NCI-H510A treated with DMSO at 0.1 percent for 48 hours (cell line): ENCODE data around the gene ATAD3A.

Experiments
- DNase-seq: peaks from one replicate; lab custom pipeline; 2025; lab: John Stamatoyannopoulos, UW

ATAD3A gene

GRCh38 chr1:1539310-1540089 is 27.5 kb downstream of the ATAD3A start:
- peak; percentile 35 for DNase-seq

- DNase-seq, result peak; percentile 93
These were observed 28.3 kb downstream of the ATAD3A start, which contains the start of gene TMEM240 for GRCh38 chr1:1540090-1540817. Gene TMEM240, minus strand, starts transcription at chr1:1540624. Its CDS starts 278 bp downstream, at chr1:1540346.

- no peak for DNase-seq
These were observed 29.1 kb downstream of the ATAD3A start for GRCh38 chr1:1540818-1541628.

- peak; percentile 41 for DNase-seq
These were observed 30.2 kb downstream of the ATAD3A start for GRCh38 chr1:1541956-1542765.

- no peak for DNase-seq
These were observed 31.1 kb downstream of the ATAD3A start for GRCh38 chr1:1542766-1543705.

- DNase-seq, result no peak
These were observed 31.7 kb downstream of the ATAD3A start for GRCh38 chr1:1543706-1544099.

- DNase-seq, result no peak
These were observed 32.6 kb downstream of the ATAD3A start for GRCh38 chr1:1544544-1544943.

GRCh38 chr1:1545946-1546737 is 34.2 kb downstream of the ATAD3A start:
- no peak for DNase-seq

- DNase-seq, result no peak
These were observed 35.0 kb downstream of the ATAD3A start for GRCh38 chr1:1547011-1547410.

- no peak for DNase-seq
These were observed 35.5 kb downstream of the ATAD3A start for GRCh38 chr1:1547476-1547875.

GRCh38 chr1:1548591-1548990 is 36.6 kb downstream of the ATAD3A start:
- DNase-seq, result no peak

GRCh38 chr1:1550087-1550486 is 38.1 kb downstream of the ATAD3A start:
- DNase-seq, result no peak

GRCh38 chr1:1550591-1551432 is 38.9 kb downstream of the ATAD3A start:
- DNase-seq, result no peak

GRCh38 chr1:1551524-1552262 is 39.7 kb downstream of the ATAD3A start:
- no peak for DNase-seq

- DNase-seq, result no peak
These were observed 40.3 kb downstream of the ATAD3A start for GRCh38 chr1:1552263-1552639.

- no peak for DNase-seq
These were observed 42.0 kb downstream of the ATAD3A start for GRCh38 chr1:1553821-1554494.

GRCh38 chr1:1554550-1554925 is 42.6 kb downstream of the ATAD3A start:
- DNase-seq, result no peak
